HUES64 (cell line): Measurements from ENCODE around the gene TFEB.

Experiments
- H3K27ac ChIP-seq: 2 replicates; pipeline ENCODE4 v1.7.0; 2013; ENCODE audit warnings: low read depth, low read length, inconsistent platforms
- H3K27me3 ChIP-seq: 2 replicates; pipeline ENCODE4 v1.6.1; 2013; ENCODE audit warnings: mild to moderate bottlenecking, low read length; ENCODE audit not compliant: insufficient read depth
- H3K36me3 ChIP-seq: 2 replicates; pipeline ENCODE4 v1.6.1; 2013; ENCODE audit warnings: mild to moderate bottlenecking, low read length; ENCODE audit not compliant: insufficient read depth
- H3K4me1 ChIP-seq: 2 replicates; pipeline ENCODE4 v1.6.1; 2013; ENCODE audit warnings: mild to moderate bottlenecking, low read length, moderate library complexity; ENCODE audit not compliant: insufficient read depth
- H3K4me3 ChIP-seq: 2 replicates; pipeline ENCODE4 v1.5.1; 2013; ENCODE audit warnings: mild to moderate bottlenecking, low read length, moderate library complexity
- H3K9ac ChIP-seq: 2 replicates; pipeline ENCODE4 v1.6.1; 2013; ENCODE audit warnings: mild to moderate bottlenecking, low read depth, low read length
- H3K9me3 ChIP-seq: 2 replicates; pipeline ENCODE4 v1.6.1; 2013; ENCODE audit warnings: low read depth, low read length; ENCODE audit not compliant: insufficient read depth
- WGBS: fragments of 150-250, 120-280 bp; methylation state at CpG from one replicate; pipeline ENCODE4 v1.1.7; 2013; ENCODE audit warnings: missing lambda C conversion rate; 5-methylcytosine and 5-hydroxymethylcytosine counted together

TFEB gene

GRCh38 chr6:41717392-41717736 lies 18.0 kb downstream of the TFEB start:
- H3K27me3 ChIP-seq = no peaks in the 10 kb centered on the region
- no peaks in the 10 kb centered on the region for H3K4me1 ChIP-seq
- H3K9ac ChIP-seq = no peak overlapping the region
- H3K9me3 ChIP-seq = no peaks in the 10 kb centered on the region
- no peak overlapping the region for H3K27ac ChIP-seq
- no peaks in the 10 kb centered on the region for H3K36me3 ChIP-seq
- no peak overlapping the region for H3K4me3 ChIP-seq
- 79% methylated on average over 1 of the region's 1 CpG for WGBS

- H3K9me3 ChIP-seq = no peaks in the 10 kb centered on the region
- no peak overlapping the region for H3K27ac ChIP-seq
- H3K4me1 ChIP-seq = no peaks in the 10 kb centered on the region
- H3K27me3 ChIP-seq = no peaks in the 10 kb centered on the region
- no peak overlapping the region for H3K9ac ChIP-seq
- H3K36me3 ChIP-seq = no peaks in the 10 kb centered on the region
- 92% methylated on average over 11 of the region's 11 CpGs for WGBS
- H3K4me3 ChIP-seq = no peak overlapping the region
These were observed 18.7 kb downstream of the TFEB start for GRCh38 chr6:41716516-41717391.

- Histone ChIP-seq H3K27ac (no peak overlapping the region), H3K36me3 (no peaks in the 10 kb centered on the region), H3K9me3 (no peaks in the 10 kb centered on the region), H3K4me3 (no peak overlapping the region), H3K9ac (no peak overlapping the region), H3K27me3 (no peaks in the 10 kb centered on the region), H3K4me1 (no peaks in the 10 kb centered on the region)
- WGBS = 82% methylated on average over 5 of the region's 5 CpGs
These were observed 19.5 kb downstream of the TFEB start for GRCh38 chr6:41715795-41716515.

GRCh38 chr6:41714556-41715273 lies 20.7 kb downstream of the TFEB start:
- WGBS = 92% methylated on average over 14 of the region's 14 CpGs
- Histone ChIP-seq H3K9ac (no peak overlapping the region), H3K36me3 (no peaks in the 10 kb centered on the region), H3K4me3 (no peak overlapping the region), H3K9me3 (no peaks in the 10 kb centered on the region), H3K27ac (no peak overlapping the region), H3K27me3 (no peaks in the 10 kb centered on the region), H3K4me1 (no peaks in the 10 kb centered on the region)

GRCh38 chr6:41713650-41714291 lies 21.6 kb downstream of the TFEB start:
- H3K9me3 ChIP-seq = no peaks in the 10 kb centered on the region
- WGBS = 95% methylated on average over 14 of the region's 14 CpGs
- H3K9ac ChIP-seq = no peak overlapping the region
- no peaks in the 10 kb centered on the region for H3K4me1 ChIP-seq
- no peak overlapping the region for H3K27ac ChIP-seq
- no peaks in the 10 kb centered on the region for H3K27me3 ChIP-seq
- no peaks in the 10 kb centered on the region for H3K36me3 ChIP-seq
- no peak overlapping the region for H3K4me3 ChIP-seq

- WGBS = 90% methylated on average over 9 of the region's 9 CpGs
- no peak overlapping the region for H3K27ac ChIP-seq
- H3K4me3 ChIP-seq = no peak overlapping the region
- no peaks in the 10 kb centered on the region for H3K27me3 ChIP-seq
- no peaks in the 10 kb centered on the region for H3K4me1 ChIP-seq
- H3K9me3 ChIP-seq = no peaks in the 10 kb centered on the region
- no peaks in the 10 kb centered on the region for H3K36me3 ChIP-seq
- H3K9ac ChIP-seq = no peak overlapping the region
These were observed 22.2 kb downstream of the TFEB start for GRCh38 chr6:41713159-41713649.

- no peak overlapping the region for H3K27ac ChIP-seq
- H3K9ac ChIP-seq = no peak overlapping the region
- no peaks in the 10 kb centered on the region for H3K9me3 ChIP-seq
- H3K36me3 ChIP-seq = no peaks in the 10 kb centered on the region
- H3K4me3 ChIP-seq = no peak overlapping the region
- no peaks in the 10 kb centered on the region for H3K4me1 ChIP-seq
- WGBS = 92% methylated on average over 10 of the region's 10 CpGs
- no peaks in the 10 kb centered on the region for H3K27me3 ChIP-seq
These were observed 22.7 kb downstream of the TFEB start for GRCh38 chr6:41712651-41713103.

GRCh38 chr6:41711323-41712038 lies 23.9 kb downstream of the TFEB start:
- H3K27me3 ChIP-seq = no peaks in the 10 kb centered on the region
- H3K4me3 ChIP-seq = no peak overlapping the region
- H3K27ac ChIP-seq = no peak overlapping the region
- no peak overlapping the region for H3K9ac ChIP-seq
- no peaks in the 10 kb centered on the region for H3K36me3 ChIP-seq
- no peaks in the 10 kb centered on the region for H3K4me1 ChIP-seq
- no peaks in the 10 kb centered on the region for H3K9me3 ChIP-seq
- WGBS = 94% methylated on average over 8 of the region's 9 CpGs

- no peak overlapping the region for H3K9ac ChIP-seq
- no peak overlapping the region for H3K4me3 ChIP-seq
- no peaks in the 10 kb centered on the region for H3K36me3 ChIP-seq
- H3K9me3 ChIP-seq = no peaks in the 10 kb centered on the region
- WGBS = 74% methylated on average over 1 of the region's 2 CpGs
- H3K27ac ChIP-seq = no peak overlapping the region
- H3K27me3 ChIP-seq = no peaks in the 10 kb centered on the region
- H3K4me1 ChIP-seq = no peaks in the 10 kb centered on the region
These were observed 26.0 kb downstream of the TFEB start for GRCh38 chr6:41709375-41709774.

- Histone ChIP-seq H3K4me3 (no peak overlapping the region), H3K9ac (no peak overlapping the region), H3K27ac (no peak overlapping the region), H3K4me1 (no peaks in the 10 kb centered on the region), H3K27me3 (no peaks in the 10 kb centered on the region), H3K9me3 (no peaks in the 10 kb centered on the region), H3K36me3 (no peaks in the 10 kb centered on the region)
- 93% methylated on average over 3 of the region's 3 CpGs for WGBS
These were observed 26.6 kb downstream of the TFEB start for GRCh38 chr6:41708856-41709255.
